H9 (cell line): ENCODE results near the gene CDH13. TPM values are rescaled to one million over a fixed set of nuclear protein-coding genes. Genes with fewer than 3 reads are reported as not detected.

ENCODE experiments used
- DNase-seq: peaks from one replicate; pipeline ENCODE4 v3.0.0-alpha.2; 2017
- H2AFZ ChIP-seq: one replicate; pipeline ENCODE4 v1.6.1; 2013; ENCODE audit warnings: mild to moderate bottlenecking, low read length, control low read depth, moderate library complexity
- H2AK5ac ChIP-seq: 2 replicates; pipeline ENCODE4 v1.6.1; 2013; ENCODE audit warnings: low read length, control low read depth, mixed read lengths; ENCODE audit not compliant: insufficient read length
- H2BK120ac ChIP-seq: one replicate; pipeline ENCODE4 v1.6.1; 2013; ENCODE audit warnings: low read depth, mild to moderate bottlenecking, low read length, control low read depth, inconsistent platforms; ENCODE audit not compliant: poor library complexity, severe bottlenecking
- H2BK12ac ChIP-seq: 2 replicates; pipeline ENCODE4 v1.6.1; 2013; ENCODE audit warnings: low read length, control low read depth, mixed read lengths, low read depth; ENCODE audit not compliant: insufficient read length
- H2BK15ac ChIP-seq: 2 replicates; pipeline ENCODE4 v1.6.1; 2013; ENCODE audit warnings: low read depth, low read length, control low read depth
- H2BK20ac ChIP-seq: one replicate; pipeline ENCODE4 v1.6.1; 2013; ENCODE audit warnings: low read depth, mild to moderate bottlenecking, low read length, control low read depth, inconsistent platforms; ENCODE audit not compliant: poor library complexity, severe bottlenecking
- H2BK5ac ChIP-seq: 2 replicates; pipeline ENCODE4 v1.6.1; 2013; ENCODE audit warnings: low read length, control low read depth, mixed read lengths; ENCODE audit not compliant: insufficient read length
- H3K14ac ChIP-seq: 2 replicates; pipeline ENCODE4 v1.6.1; 2013; ENCODE audit warnings: low read length, control low read depth; ENCODE audit not compliant: insufficient read depth
- H3K18ac ChIP-seq: 2 replicates; pipeline ENCODE4 v1.6.1; 2013; ENCODE audit warnings: low read depth, mild to moderate bottlenecking, mixed read lengths, low read length, control low read depth; ENCODE audit not compliant: insufficient read length
- H3K23ac ChIP-seq: 2 replicates; pipeline ENCODE4 v1.6.1; 2013; ENCODE audit warnings: low read length, control low read depth, mixed read lengths, low read depth; ENCODE audit not compliant: insufficient read length
- H3K23me2 ChIP-seq: 2 replicates; pipeline ENCODE4 v1.6.1; 2013; ENCODE audit warnings: low read depth, mild to moderate bottlenecking, mixed read lengths, low read length, control low read depth; ENCODE audit not compliant: insufficient read length, poor library complexity, severe bottlenecking
- H3K27ac ChIP-seq: 2 replicates; pipeline ENCODE4 v1.5.1; 2013; ENCODE audit warnings: low read length, control low read depth, mixed read lengths, low read depth; ENCODE audit not compliant: insufficient read length
- H3K27me3 ChIP-seq: 2 replicates; pipeline ENCODE4 v1.6.1; 2013; ENCODE audit warnings: low read length, control low read depth, inconsistent platforms; ENCODE audit not compliant: insufficient read depth
- H3K4ac ChIP-seq: 2 replicates; pipeline ENCODE4 v1.6.1; 2013; ENCODE audit warnings: low read depth, mild to moderate bottlenecking, control low read depth, inconsistent platforms, low read length, moderate library complexity
- H3K4me1 ChIP-seq: 2 replicates; pipeline ENCODE4 v1.6.1; 2013; ENCODE audit warnings: low read length, control low read depth, inconsistent platforms; ENCODE audit not compliant: insufficient read depth
- H3K4me2 ChIP-seq: 2 replicates; pipeline ENCODE4 v1.6.1; 2013; ENCODE audit warnings: low read length, control low read depth, mixed read lengths; ENCODE audit not compliant: insufficient read length, insufficient read depth
- H3K56ac ChIP-seq: 2 replicates; pipeline ENCODE4 v1.6.1; 2013; ENCODE audit warnings: low read depth, mild to moderate bottlenecking, mixed read lengths, low read length, control low read depth; ENCODE audit not compliant: insufficient read length
- H3K79me1 ChIP-seq: 2 replicates; pipeline ENCODE4 v1.6.1; 2013; ENCODE audit warnings: low read depth, mild to moderate bottlenecking, moderate library complexity, low read length, control low read depth, inconsistent platforms; ENCODE audit not compliant: insufficient read depth, poor library complexity, severe bottlenecking
- H3K79me2 ChIP-seq: 2 replicates; pipeline ENCODE4 v1.6.1; 2013; ENCODE audit warnings: low read length, control low read depth, inconsistent platforms; ENCODE audit not compliant: insufficient read depth
- H3K9ac ChIP-seq: 2 replicates; pipeline ENCODE4 v1.6.1; 2013; ENCODE audit warnings: low read length, control low read depth, mixed read lengths; ENCODE audit not compliant: insufficient read length; ENCODE audit errors: extremely low read depth
- H3K9me3 ChIP-seq: one replicate; pipeline ENCODE4 v1.6.1; 2013; ENCODE audit warnings: low read depth, low read length, inconsistent platforms; ENCODE audit not compliant: control insufficient read depth
- H3T11ph ChIP-seq: one replicate; pipeline ENCODE4 v1.6.1; 2013; ENCODE audit warnings: mild to moderate bottlenecking, low read length, control low read depth, inconsistent platforms
- H4K20me1 ChIP-seq: one replicate; pipeline ENCODE4 v1.6.1; 2013; ENCODE audit not compliant: control insufficient read depth, insufficient read length, insufficient read depth
- H4K5ac ChIP-seq: 2 replicates; pipeline ENCODE4 v1.6.1; 2013; ENCODE audit warnings: low read depth, mild to moderate bottlenecking, mixed read lengths, low read length, control low read depth; ENCODE audit not compliant: insufficient read length
- H4K8ac ChIP-seq: replicated peaks from 2 replicates; pipeline ENCODE4 v1.6.1; 2013; ENCODE audit warnings: low read length, control low read depth, mixed read lengths, low read depth; ENCODE audit not compliant: insufficient read length
- H4K91ac ChIP-seq: 2 replicates; pipeline ENCODE4 v1.6.1; 2013; ENCODE audit warnings: low read depth, mild to moderate bottlenecking, moderate library complexity, mixed read lengths, low read length, control low read depth; ENCODE audit not compliant: insufficient read length
- H3K27ac Mint-ChIP-seq, 3 experiments: 2 replicates in 2 of 3; 3 replicates in 1 of 3; pipeline ENCODE4 v1.8.0; 2020 to 2021; ENCODE audit warnings: mixed read lengths in 3 of 3, mild to moderate bottlenecking in 1 of 3, moderate library complexity in 1 of 3
- H3K27me3 Mint-ChIP-seq: 2 replicates; pipeline ENCODE4 v1.8.0; 2021; ENCODE audit warnings: low read depth, mild to moderate bottlenecking, moderate library complexity, mixed read lengths
- H3K36me3 Mint-ChIP-seq, 3 experiments: 2 replicates in 2 of 3; 3 replicates in 1 of 3; pipeline ENCODE4 v1.8.0; 2020 to 2021; ENCODE audit warnings: low read depth in 3 of 3, mixed read lengths in 3 of 3; ENCODE audit not compliant: insufficient read depth in 1 of 3
- H3K4me1 Mint-ChIP-seq, 2 experiments: 2 replicates each; pipeline ENCODE4 v1.8.0; 2020; ENCODE audit warnings: mixed read lengths in 2 of 2
- H3K4me3 Mint-ChIP-seq, 2 experiments: 2 replicates in 1 of 2; 3 replicates in 1 of 2; pipeline ENCODE4 v1.8.0; 2020 to 2021; ENCODE audit warnings: mild to moderate bottlenecking in 2 of 2, mixed read lengths in 2 of 2, moderate library complexity in 1 of 2
- H3K9me3 Mint-ChIP-seq, 2 experiments: 2 replicates in 1 of 2; 3 replicates in 1 of 2; pipeline ENCODE4 v1.8.0; 2020; ENCODE audit warnings: mild to moderate bottlenecking in 2 of 2, mixed read lengths in 2 of 2, moderate library complexity in 1 of 2
- CTCF ChIP-seq: fragments of 200-600 bp; sonication (generic); conservative IDR thresholded peaks from 3 replicates; pipeline ENCODE4 v1.8.0; 2021; ENCODE audit warnings: antibody characterized with exemption, mild to moderate bottlenecking
- whole genome bisulfite sequencing: extraction: QIAGEN DNeasy Blood & Tissue Kit; methylation state at CpG from one replicate; pipeline ENCODE4 v1.1.7; 2013; ENCODE audit warnings: missing lambda C conversion rate, low lambda C conversion rate, mixed read lengths; ENCODE audit not compliant: insufficient read length; ENCODE audit errors: extremely low coverage; 5-methylcytosine and 5-hydroxymethylcytosine counted together
- total RNA-seq: library from RNA; stranded (reverse); gene quantifications from 2 replicates; pipeline ENCODE4 v1.2.1, GENCODE V29; 2021

Gene CDH13
- total RNA-seq, 1 experiment from 2014 or later = 1.5 TPM

- Histone ChIP-seq H3T11ph (no peak overlapping the region), H3K9me3 (no peaks in the 10 kb centered on the region), H3K14ac (no peak overlapping the region), H3K27me3 (no peaks in the 10 kb centered on the region), H4K91ac (no peak overlapping the region), H3K9ac (no peak overlapping the region), H3K79me1 (no peaks in the 10 kb centered on the region), H3K4me2 (no peak overlapping the region), H3K23me2 (no peaks in the 10 kb centered on the region), H4K5ac (no peak overlapping the region), H3K27ac (no peak overlapping the region), H4K20me1 (no peaks in the 10 kb centered on the region), H3K4ac (no peak overlapping the region), H2AK5ac (no peak overlapping the region), H3K56ac (no peak overlapping the region), H3K4me1 (no peaks in the 10 kb centered on the region), H3K23ac (no peak overlapping the region), H2BK120ac (no peak overlapping the region), H3K79me2 (no peaks in the 10 kb centered on the region), H2BK5ac (no peak overlapping the region), H4K8ac (no peak overlapping the region), H2BK20ac (no peak overlapping the region), H2BK15ac (no peak overlapping the region), H2BK12ac (no peak overlapping the region), H3K18ac (no peak overlapping the region), H2AFZ (no peak overlapping the region)
- WGBS = no CpG with 5 or more reads among the region's 5 CpGs
- Mint-ChIP-seq H3K4me1 (no peaks in the 10 kb centered on the region), H3K9me3 (no peaks in the 10 kb centered on the region; a peak in 1 of 5 replicates), H3K36me3 (no peaks in the 10 kb centered on the region), H3K27me3 (no peaks in the 10 kb centered on the region), H3K4me3 (no peak overlapping the region), H3K27ac (no peak overlapping the region)
- TF ChIP-seq CTCF = no peak
- DNase-seq = no peak
Measured at GRCh38 chr16:82965808-82966207, 339.0 kb downstream of the CDH13 start.
